ENCODE measurements around the gene DMD.
A peak's percentile ranks its signal among the peaks of the same experiment; 100 is the strongest.

The DMD gene

DNA sequence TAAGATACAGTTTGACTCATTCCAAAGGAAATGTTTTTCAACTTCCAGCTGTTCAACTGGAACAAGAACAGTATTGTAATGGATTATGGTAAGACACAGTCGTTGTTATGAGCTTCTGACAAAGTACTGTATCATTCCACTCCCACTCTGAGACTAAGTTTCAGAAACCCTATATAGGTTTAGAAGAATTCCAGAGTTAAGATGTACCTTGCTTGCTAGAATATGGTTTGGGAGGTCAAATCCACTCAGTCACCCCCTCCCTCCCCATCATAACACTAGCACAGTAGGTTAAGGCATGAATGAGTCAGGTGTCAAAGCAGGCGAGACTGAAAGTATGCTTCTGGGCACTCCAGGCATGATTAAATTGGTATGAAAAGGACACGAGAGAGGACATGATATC is 339.7 kb downstream of the DMD start:
- peak; percentile 12 to 71 for DNase-seq (ENCODE audit: low read depth in 2 of 2)
- no peak overlapping the region for H3K4me3 ChIP-seq (replicated peaks in 1 of 2; ENCODE audit: low read depth in 2 of 2, low read length in 2 of 2)
- TF ChIP-seq, protein P1, sequence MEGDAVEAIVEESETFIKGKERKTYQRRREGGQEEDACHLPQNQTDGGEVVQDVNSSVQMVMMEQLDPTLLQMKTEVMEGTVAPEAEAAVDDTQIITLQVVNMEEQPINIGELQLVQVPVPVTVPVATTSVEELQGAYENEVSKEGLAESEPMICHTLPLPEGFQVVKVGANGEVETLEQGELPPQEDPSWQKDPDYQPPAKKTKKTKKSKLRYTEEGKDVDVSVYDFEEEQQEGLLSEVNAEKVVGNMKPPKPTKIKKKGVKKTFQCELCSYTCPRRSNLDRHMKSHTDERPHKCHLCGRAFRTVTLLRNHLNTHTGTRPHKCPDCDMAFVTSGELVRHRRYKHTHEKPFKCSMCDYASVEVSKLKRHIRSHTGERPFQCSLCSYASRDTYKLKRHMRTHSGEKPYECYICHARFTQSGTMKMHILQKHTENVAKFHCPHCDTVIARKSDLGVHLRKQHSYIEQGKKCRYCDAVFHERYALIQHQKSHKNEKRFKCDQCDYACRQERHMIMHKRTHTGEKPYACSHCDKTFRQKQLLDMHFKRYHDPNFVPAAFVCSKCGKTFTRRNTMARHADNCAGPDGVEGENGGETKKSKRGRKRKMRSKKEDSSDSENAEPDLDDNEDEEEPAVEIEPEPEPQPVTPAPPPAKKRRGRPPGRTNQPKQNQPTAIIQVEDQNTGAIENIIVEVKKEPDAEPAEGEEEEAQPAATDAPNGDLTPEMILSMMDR (IDR thresholded peaks at IDR 0.05; ENCODE audit: low read depth, low read length): no peak

DNA sequence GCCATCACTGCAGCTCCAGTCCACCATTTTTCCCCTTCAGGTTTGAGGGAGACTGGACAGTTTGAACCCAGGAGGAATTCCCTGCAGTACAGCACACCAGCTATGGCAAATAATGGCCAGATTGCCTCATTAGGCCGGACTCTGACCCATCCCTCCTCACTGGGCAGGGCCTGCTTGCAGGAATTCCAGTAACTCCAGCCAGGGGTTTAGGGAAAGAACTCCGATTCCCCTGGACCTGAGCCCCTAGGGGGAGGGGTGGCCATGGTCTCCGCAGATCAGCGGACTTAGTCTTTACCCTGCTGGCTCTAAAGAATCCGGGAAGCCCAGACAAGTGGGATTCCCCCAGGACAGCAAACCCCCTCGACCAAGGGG is 342.8 kb downstream of the DMD start:
- H3K4me3 ChIP-seq (replicated peaks in 1 of 2; ENCODE audit: low read depth in 2 of 2, low read length in 2 of 2): no peak overlapping the region
- TF ChIP-seq, protein P1 (IDR thresholded peaks at IDR 0.05; ENCODE audit: low read depth, low read length): no peak
- no peak for DNase-seq (ENCODE audit: low read depth in 2 of 2)

DNA sequence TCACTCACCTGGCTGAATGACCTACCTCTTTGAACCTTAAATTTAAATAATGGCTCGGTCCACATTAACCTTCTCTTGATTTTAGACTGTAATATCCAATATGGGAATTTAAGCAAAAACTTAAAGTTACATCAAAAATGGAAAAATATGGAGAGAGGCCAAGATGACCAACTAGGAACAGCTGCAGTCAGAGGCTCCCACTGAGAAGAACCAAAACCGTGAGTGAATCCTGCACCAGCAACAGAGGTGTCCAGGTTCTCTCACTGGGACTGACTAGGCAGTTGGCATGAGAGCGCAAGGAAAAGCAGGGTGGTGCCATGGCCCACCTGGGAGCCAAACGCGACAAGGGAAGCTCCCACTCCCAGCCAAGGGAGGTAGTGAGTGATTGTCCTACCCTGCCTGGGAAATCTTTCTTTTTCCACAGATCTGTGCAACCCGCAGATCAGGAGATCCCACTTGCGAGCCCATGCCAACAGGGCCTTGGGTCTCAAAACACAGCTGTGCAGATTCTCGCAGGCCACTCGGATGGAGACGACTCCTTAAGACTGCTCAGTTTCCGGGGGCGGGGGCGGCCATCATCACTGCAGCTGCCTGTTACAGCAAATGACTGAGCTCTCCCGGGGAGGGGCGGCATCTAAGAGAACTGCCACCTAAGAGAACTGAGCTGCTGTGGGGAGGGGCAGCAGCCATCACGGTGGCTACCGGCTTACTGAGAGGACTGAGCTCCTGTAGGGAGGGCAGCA is 343.4 kb downstream of the DMD start:
- H3K4me3 ChIP-seq (replicated peaks in 1 of 2; ENCODE audit: low read depth in 2 of 2, low read length in 2 of 2): no peak overlapping the region
- TF ChIP-seq, protein P1 (IDR thresholded peaks at IDR 0.05; ENCODE audit: low read depth, low read length): no peak
- DNase-seq (ENCODE audit: low read depth in 2 of 2): no peak

DNA sequence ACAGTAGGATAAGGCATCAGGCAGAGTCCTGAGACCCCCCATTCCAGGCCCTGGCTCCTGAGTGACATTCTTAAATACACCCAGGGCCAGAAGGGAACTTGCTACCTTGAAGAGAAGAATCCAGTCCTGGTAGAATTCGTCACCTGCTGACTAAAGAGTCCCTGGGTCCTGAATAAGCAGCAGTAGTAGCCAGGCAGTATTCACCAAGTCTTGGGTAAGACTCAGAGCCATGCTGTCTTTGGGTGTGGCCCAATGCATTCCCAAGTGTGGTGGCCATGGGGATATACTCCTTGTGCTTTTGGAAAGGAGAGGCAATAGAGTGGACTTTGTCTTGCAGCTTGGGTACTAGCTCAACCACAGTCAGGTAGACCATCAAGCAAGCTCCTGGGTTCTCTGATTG is 359.1 kb downstream of the DMD start:
- no peak overlapping the region for H3K4me3 ChIP-seq (replicated peaks in 1 of 2; ENCODE audit: low read depth in 2 of 2, low read length in 2 of 2)
- DNase-seq (ENCODE audit: low read depth in 2 of 2): no peak
- TF ChIP-seq, protein P1 (IDR thresholded peaks at IDR 0.05; ENCODE audit: low read depth, low read length): no peak

DNA sequence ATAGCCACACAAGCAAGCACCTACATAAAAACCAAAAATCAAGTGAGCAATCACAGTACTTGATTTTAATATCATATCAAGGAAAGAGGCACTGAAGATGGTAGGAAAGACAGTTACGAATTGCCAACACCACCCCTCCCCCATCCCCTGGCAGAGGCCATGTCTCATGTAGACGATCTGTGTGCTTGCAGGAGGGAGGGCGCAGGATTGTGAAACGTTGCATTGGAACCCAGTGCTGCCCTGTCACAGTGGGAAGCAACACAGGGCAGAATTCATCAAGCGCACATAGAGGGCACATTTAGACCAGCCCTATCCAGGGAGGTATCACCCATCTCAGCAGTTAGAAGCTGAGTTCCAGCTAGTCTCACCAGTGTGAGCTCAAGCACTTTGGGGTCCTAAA is 359.8 kb downstream of the DMD start:
- DNase-seq (ENCODE audit: low read depth in 2 of 2): no peak
- TF ChIP-seq, protein P1 (IDR thresholded peaks at IDR 0.05; ENCODE audit: low read depth, low read length): no peak
- no peak overlapping the region for H3K4me3 ChIP-seq (replicated peaks in 1 of 2; ENCODE audit: low read depth in 2 of 2, low read length in 2 of 2)

DNA sequence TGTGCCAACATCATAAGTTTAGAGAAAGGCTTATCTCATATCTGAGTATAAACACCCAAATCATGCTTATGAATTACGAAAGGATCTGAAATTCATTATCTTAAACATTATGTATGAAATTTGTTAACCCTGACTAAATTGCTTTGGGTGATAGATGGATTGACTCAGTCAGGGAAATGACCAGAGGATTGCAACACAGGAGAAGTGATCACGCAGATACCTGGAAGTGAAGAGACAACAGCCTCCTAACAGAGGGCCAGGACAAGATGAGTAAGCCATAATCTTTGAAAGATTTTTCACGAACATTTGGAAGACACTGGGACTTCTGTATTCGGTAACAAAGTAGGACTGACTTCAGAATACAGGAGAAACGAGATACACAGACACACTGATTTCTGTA is 363.4 kb downstream of the DMD start:
- H3K4me3 ChIP-seq (replicated peaks in 1 of 2; ENCODE audit: low read depth in 2 of 2, low read length in 2 of 2): no peak overlapping the region
- no peak for DNase-seq (ENCODE audit: low read depth in 2 of 2)
- TF ChIP-seq, protein P1 (IDR thresholded peaks at IDR 0.05; ENCODE audit: low read depth, low read length): no peak

DNA sequence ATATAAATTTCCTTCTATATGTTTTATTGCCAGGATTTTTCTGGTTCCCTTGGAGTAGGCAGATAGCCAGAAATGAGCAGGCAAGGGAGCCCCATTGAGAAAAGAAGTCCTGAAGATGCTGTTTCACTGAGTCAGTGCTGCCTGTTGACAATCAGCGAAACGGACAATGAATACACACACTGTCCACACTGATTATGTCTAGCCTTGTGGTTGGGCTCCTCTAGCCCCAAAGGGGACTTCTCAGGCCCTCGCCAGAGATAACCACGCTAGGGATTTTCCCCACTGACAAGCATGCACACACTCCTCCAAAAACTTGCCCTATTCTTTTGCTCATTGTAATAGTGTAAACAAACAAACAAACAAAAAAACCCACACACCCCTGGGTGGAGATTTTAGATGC is 369.3 kb downstream of the DMD start:
- no peak overlapping the region for H3K4me3 ChIP-seq (replicated peaks in 1 of 2; ENCODE audit: low read depth in 2 of 2, low read length in 2 of 2)
- no peak for DNase-seq (ENCODE audit: low read depth in 2 of 2)
- TF ChIP-seq, protein P1 (IDR thresholded peaks at IDR 0.05; ENCODE audit: low read depth, low read length): no peak
